ENCODE results near the gene ADCY2. TPM values are rescaled to one million over a fixed set of nuclear protein-coding genes. Genes with fewer than 3 reads are reported as not detected.

ADCY2 gene
- total and polyA plus RNA-seq, 5 donors, result 0.20 to 1.5 (median 0.45) TPM

DNA sequence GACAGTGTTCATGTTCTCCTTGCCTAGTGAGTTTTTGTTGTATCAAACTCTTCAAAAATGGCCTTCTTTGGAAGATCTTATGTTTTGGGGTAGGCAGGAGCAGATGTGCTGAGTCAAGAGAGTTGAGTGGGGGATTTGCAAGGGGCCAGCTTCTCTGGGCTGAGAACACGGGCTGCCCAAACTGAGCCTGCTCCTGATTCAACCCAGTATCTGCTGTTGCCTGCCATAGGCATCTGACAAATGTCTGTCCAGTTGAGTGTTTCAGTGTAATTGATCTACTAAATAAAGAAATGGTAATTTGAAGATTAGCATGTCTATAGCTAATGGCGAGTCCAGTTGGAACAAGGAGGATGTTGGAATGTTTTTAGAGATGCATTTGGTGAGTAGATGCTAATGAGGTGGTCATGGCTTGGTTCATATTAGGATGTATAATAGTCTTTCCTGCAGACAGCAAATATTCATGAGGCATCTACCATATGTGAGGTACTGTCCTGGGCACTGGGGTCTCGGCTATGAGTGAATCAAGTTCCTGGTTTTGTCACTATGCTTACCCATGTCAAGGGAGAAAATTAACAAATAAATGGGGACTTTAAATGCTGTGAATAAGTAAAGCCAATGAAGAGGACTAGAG is 119.5 kb downstream of the ADCY2 start:
- intact Hi-C loops (cut with DNase I), result no loop called here
- H3K9me3 ChIP-seq (ENCODE audit: control insufficient read depth, low read length), result no peaks in the 10 kb centered on the region
- no peak overlapping the region for H3K4me3 ChIP-seq (ENCODE audit: low read length)
- H3K4me1 ChIP-seq (ENCODE audit: control insufficient read depth, insufficient read depth, low read length), result no peaks in the 10 kb centered on the region
- ATAC-seq (no peak), DNase-seq (no peak)
- H3K27me3 ChIP-seq (ENCODE audit: control insufficient read depth, insufficient read depth), result no peaks in the 10 kb centered on the region
- H3K27ac ChIP-seq (ENCODE audit: low read length), result no peak overlapping the region
- 71% methylated on average over 3 of the region's 3 CpGs for WGBS

DNA sequence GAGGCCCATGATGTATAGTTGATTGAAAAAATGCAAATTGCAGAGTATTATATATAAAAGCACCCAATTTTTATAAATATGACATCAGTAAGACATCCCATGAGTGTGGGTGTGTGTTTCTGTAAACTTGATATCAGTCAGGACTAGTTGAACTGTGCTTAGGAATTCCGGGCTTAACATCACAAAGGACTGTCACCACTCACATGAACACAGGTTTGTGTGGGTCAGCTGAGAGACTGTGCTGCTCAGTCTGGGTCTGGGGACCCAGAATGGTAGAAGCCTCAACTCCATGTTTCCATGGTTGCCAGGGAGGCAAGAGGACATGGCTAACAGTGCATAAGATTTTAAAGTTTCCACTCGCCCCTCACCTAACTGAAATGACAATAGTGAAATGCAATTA is 120.3 kb downstream of the ADCY2 start:
- H3K9me3 ChIP-seq (ENCODE audit: control insufficient read depth, low read length), result no peaks in the 10 kb centered on the region
- H3K4me1 ChIP-seq (ENCODE audit: control insufficient read depth, insufficient read depth, low read length), result no peaks in the 10 kb centered on the region
- H3K27me3 ChIP-seq (ENCODE audit: control insufficient read depth, insufficient read depth), result no peaks in the 10 kb centered on the region
- intact Hi-C loops (cut with DNase I), result no loop called here
- no peak for ATAC-seq
- no peak overlapping the region for H3K27ac ChIP-seq (ENCODE audit: low read length)
- WGBS, result 52% methylated on average over 2 of the region's 2 CpGs
- DNase-seq, result no peak
- no peak overlapping the region for H3K4me3 ChIP-seq (ENCODE audit: low read length)

DNA sequence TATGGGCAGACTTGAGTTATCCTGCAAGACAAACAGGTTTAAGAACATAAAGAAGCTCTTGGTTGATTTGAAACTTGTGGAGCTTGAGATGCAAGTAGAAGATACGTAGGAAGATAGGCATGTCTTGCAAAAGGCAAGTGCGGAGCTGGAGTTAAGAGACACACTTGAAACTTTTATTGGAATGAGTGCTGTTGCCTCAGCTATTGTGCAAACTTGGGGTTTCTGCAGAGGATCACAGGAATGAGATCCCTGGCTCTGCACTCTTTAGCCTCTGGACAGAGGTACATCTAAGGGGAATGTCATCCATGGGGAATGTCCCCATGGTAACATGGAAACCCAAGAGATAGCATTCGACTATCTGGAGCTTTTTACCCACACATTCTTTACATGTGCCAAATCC is 121.1 kb downstream of the ADCY2 start:
- no peaks in the 10 kb centered on the region for H3K9me3 ChIP-seq (ENCODE audit: control insufficient read depth, low read length)
- ATAC-seq, result no peak
- no peak for DNase-seq
- no peak overlapping the region for H3K27ac ChIP-seq (ENCODE audit: low read length)
- no peaks in the 10 kb centered on the region for H3K4me1 ChIP-seq (ENCODE audit: control insufficient read depth, insufficient read depth, low read length)
- H3K4me3 ChIP-seq (ENCODE audit: low read length), result no peak overlapping the region
- intact Hi-C loops (cut with DNase I), result no loop called here
- 69% methylated on average over 3 of the region's 3 CpGs for WGBS
- no peaks in the 10 kb centered on the region for H3K27me3 ChIP-seq (ENCODE audit: control insufficient read depth, insufficient read depth)

DNA sequence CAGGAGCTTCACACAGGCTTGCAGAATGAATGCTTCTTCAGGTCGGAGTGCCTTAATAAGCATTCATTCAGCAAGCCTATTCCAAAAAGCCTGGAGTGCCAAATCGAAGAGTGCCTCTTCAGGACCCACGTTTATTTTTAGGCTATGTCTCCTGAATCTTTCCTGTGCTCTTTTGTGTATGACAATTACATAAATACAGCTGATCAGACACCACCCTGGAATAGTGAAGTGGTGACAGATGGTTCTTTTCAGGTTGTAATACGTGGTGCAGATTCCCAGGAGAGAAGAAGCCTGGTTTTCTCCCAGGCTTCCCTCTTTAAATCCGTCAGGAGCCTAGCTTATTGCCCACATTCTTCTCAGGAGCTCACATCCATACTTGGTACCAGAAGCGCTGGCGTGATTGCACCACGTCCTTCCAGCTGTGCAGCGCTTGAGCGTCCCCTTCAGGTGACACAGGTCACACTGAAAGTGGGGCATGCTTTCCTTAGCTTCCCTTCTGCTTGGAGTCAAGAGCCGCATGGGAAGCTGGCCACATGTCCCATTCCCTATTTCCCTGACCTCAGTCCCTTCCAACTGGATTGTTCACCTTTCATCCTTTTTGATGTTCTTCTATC is 123.1 kb downstream of the ADCY2 start:
- no peak overlapping the region for H3K27ac ChIP-seq (ENCODE audit: low read length)
- ATAC-seq (no peak), DNase-seq (no peak)
- no peak overlapping the region for H3K4me3 ChIP-seq (ENCODE audit: low read length)
- WGBS, result 50% methylated on average over 11 of the region's 11 CpGs
- no peaks in the 10 kb centered on the region for H3K4me1 ChIP-seq (ENCODE audit: control insufficient read depth, insufficient read depth, low read length)
- no peaks in the 10 kb centered on the region for H3K27me3 ChIP-seq (ENCODE audit: control insufficient read depth, insufficient read depth)
- intact Hi-C loops (cut with DNase I), result no loop called here
- no peaks in the 10 kb centered on the region for H3K9me3 ChIP-seq (ENCODE audit: control insufficient read depth, low read length)

DNA sequence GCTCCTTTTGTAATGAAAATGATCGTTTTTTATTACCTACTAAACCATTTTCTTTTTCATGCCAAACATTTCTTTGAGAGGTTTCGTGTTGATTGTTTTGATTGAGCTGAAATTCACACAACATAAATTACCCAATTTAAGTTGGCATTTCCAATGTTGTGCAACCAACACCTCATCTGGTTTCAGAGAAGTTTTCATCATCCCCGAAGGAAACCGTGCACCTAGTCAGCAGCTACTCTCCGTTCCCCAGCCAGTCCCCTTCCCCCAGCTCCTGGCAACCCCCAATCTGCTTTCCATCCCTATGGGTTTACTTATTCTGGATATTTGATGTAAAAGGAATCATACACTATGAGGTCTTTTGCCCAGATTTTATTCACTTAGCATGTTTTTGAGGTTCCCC is 123.6 kb downstream of the ADCY2 start:
- intact Hi-C loops (cut with DNase I), result no loop called here
- 60% methylated on average over 5 of the region's 5 CpGs for WGBS
- DNase-seq, result no peak

DNA sequence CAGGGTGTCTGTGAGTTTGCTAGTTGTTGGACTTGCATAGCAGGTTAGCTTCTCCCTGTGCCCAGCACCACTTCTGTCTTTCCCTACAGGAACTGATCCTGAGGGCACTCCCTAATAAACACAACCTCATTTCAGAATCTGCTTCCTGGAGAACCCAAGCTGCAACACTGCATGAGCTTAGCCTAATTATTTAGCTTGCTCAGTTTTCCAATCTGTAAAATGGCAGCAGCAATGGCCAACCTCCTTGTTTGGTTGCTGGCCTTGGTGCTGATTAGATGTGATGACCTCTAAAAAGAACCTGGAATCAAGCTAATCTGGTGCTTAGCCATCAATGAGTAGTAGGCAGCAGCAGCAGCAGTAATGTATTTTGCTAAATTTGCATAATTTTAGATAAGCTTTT is 133.9 kb downstream of the ADCY2 start:
- no peak overlapping the region for H3K4me3 ChIP-seq (ENCODE audit: low read length)
- H3K27me3 ChIP-seq (ENCODE audit: control insufficient read depth, insufficient read depth), result no peaks in the 10 kb centered on the region
- intact Hi-C loops (cut with DNase I), result no loop called here
- no peak overlapping the region for H3K27ac ChIP-seq (ENCODE audit: low read length)
- no peak for ATAC-seq
- no peak for DNase-seq
- H3K4me1 ChIP-seq (ENCODE audit: control insufficient read depth, insufficient read depth, low read length), result no peaks in the 10 kb centered on the region
- H3K9me3 ChIP-seq (ENCODE audit: control insufficient read depth, low read length), result peaks cover 3% of the 10 kb centered on the region

More for the DNA sequence above, 123.6 kb downstream of the ADCY2 start:
- Histone ChIP-seq H3K9me3 (ENCODE audit: control insufficient read depth, low read length) (no peaks in the 10 kb centered on the region), H3K4me3 (ENCODE audit: low read length) (no peak overlapping the region), H3K4me1 (ENCODE audit: control insufficient read depth, insufficient read depth, low read length) (no peaks in the 10 kb centered on the region), H3K27ac (ENCODE audit: low read length) (no peak overlapping the region), H3K27me3 (ENCODE audit: control insufficient read depth, insufficient read depth) (no peaks in the 10 kb centered on the region)
- no peak for ATAC-seq

DNA sequence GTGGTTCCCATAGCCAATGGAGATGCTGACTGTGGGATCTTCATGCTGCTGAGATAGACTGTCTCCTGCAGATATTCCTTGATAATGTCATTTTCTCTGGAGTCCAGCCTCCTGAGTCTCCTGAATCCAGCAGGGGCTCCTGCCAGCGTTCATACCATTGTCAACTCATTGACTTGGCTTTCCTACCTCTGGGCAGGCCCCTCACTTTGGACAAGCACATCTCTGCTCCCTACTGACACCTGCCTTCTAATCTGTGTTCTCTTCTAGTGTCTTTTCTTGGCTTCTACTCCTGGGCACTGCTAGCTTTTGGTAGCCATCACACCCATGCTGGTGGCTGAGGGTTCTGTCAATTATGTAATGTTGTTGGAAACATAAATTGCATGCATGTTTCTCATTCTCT is 138.0 kb downstream of the ADCY2 start:
- no peak for ATAC-seq
- intact Hi-C loops (cut with DNase I), result no loop called here

DNA sequence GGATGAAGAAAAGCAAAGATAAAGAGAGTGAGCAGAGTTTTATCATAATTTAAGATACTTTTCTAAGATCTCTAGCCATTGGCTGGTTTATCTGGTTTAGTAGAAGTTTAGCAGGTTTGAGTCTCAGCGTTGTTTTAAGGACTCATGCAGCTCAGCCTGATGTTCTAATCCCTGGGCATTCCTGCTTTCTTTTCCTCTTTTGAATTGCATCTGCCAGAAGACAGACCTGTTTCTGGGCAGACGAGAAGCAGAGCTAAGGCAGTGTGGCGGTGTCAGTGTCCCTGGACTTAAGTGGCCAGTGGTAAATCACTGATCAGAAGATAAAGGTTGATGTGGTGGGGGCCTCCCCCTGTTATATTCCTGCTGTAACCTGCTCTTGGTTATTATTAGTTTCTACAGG is 138.6 kb downstream of the ADCY2 start:
- ATAC-seq, result no peak
- H3K27ac ChIP-seq (ENCODE audit: low read length), result no peak overlapping the region
- no peak for DNase-seq

More for the DNA sequence above, 138.0 kb downstream of the ADCY2 start:
- Histone ChIP-seq H3K4me3 (ENCODE audit: low read length) (no peak overlapping the region), H3K9me3 (ENCODE audit: control insufficient read depth, low read length) (peaks cover 3% of the 10 kb centered on the region), H3K27ac (ENCODE audit: low read length) (no peak overlapping the region), H3K4me1 (ENCODE audit: control insufficient read depth, insufficient read depth, low read length) (no peaks in the 10 kb centered on the region), H3K27me3 (ENCODE audit: control insufficient read depth, insufficient read depth) (no peaks in the 10 kb centered on the region)
- 58% methylated on average over 1 of the region's 1 CpG for WGBS
- no peak for DNase-seq

DNA sequence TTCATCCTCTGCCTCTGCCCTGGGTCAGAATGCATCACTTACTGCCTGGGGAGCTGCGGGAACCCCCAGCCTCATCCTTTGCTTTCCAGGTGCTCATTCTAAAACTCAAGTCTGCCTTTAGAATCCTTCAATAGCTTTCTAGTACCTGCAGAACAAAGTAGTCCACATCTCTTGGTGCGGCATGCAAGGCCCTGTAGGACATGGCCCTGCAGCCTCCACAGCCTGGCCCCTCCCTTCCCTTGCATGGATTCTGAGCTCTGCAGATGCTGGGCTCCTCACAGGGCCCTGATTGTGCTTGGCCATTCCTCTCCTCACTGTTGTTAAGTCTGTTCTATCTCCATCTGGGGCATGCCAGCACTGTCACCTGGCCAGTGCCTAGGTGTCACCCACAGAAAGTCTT is 141.6 kb downstream of the ADCY2 start:
- 84% methylated on average over 2 of the region's 2 CpGs for WGBS
- intact Hi-C loops (cut with DNase I), result no loop called here
- ATAC-seq, result no peak
- H3K9me3 ChIP-seq (ENCODE audit: control insufficient read depth, low read length), result peaks cover 6% of the 10 kb centered on the region
- no peaks in the 10 kb centered on the region for H3K4me1 ChIP-seq (ENCODE audit: control insufficient read depth, insufficient read depth, low read length)
- no peaks in the 10 kb centered on the region for H3K27me3 ChIP-seq (ENCODE audit: control insufficient read depth, insufficient read depth)
- no peak overlapping the region for H3K27ac ChIP-seq (ENCODE audit: low read length)
- no peak overlapping the region for H3K4me3 ChIP-seq (ENCODE audit: low read length)
- DNase-seq, result no peak

More for the DNA sequence above, 138.6 kb downstream of the ADCY2 start:
- Histone ChIP-seq H3K4me3 (ENCODE audit: low read length) (no peak overlapping the region), H3K9me3 (ENCODE audit: control insufficient read depth, low read length) (peaks cover 3% of the 10 kb centered on the region), H3K27me3 (ENCODE audit: control insufficient read depth, insufficient read depth) (no peaks in the 10 kb centered on the region), H3K4me1 (ENCODE audit: control insufficient read depth, insufficient read depth, low read length) (no peaks in the 10 kb centered on the region)
- 50% methylated on average over 3 of the region's 3 CpGs for WGBS
- intact Hi-C loops (cut with DNase I), result no loop called here

DNA sequence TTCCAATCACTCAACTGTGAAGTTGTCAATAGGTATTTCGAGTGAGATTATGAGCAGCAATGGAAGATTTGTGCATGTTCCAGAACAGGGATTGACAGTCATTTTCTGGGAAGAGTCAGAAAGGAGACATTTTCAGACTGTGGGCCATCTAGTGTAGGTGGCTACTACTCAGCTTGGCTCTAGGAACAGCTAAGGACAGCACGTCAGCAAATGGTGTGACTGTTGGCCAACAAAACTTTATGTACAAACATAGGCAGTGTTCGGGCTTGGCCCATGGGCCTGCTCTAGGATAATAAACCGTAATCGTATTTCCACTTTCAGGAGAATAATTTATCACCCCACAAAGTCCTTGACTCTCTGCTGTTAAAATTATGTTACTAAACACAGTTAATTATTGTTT is 143.6 kb downstream of the ADCY2 start:
- no peaks in the 10 kb centered on the region for H3K27me3 ChIP-seq (ENCODE audit: control insufficient read depth, insufficient read depth)
- H3K27ac ChIP-seq (ENCODE audit: low read length), result no peak overlapping the region
- DNase-seq (no peak), ATAC-seq (no peak)
- peaks cover 3% of the 10 kb centered on the region for H3K9me3 ChIP-seq (ENCODE audit: control insufficient read depth, low read length)
- no peaks in the 10 kb centered on the region for H3K4me1 ChIP-seq (ENCODE audit: control insufficient read depth, insufficient read depth, low read length)
- H3K4me3 ChIP-seq (ENCODE audit: low read length), result no peak overlapping the region
- 76% methylated on average over 5 of the region's 5 CpGs for WGBS
- intact Hi-C loops (cut with DNase I), result no loop called here

DNA sequence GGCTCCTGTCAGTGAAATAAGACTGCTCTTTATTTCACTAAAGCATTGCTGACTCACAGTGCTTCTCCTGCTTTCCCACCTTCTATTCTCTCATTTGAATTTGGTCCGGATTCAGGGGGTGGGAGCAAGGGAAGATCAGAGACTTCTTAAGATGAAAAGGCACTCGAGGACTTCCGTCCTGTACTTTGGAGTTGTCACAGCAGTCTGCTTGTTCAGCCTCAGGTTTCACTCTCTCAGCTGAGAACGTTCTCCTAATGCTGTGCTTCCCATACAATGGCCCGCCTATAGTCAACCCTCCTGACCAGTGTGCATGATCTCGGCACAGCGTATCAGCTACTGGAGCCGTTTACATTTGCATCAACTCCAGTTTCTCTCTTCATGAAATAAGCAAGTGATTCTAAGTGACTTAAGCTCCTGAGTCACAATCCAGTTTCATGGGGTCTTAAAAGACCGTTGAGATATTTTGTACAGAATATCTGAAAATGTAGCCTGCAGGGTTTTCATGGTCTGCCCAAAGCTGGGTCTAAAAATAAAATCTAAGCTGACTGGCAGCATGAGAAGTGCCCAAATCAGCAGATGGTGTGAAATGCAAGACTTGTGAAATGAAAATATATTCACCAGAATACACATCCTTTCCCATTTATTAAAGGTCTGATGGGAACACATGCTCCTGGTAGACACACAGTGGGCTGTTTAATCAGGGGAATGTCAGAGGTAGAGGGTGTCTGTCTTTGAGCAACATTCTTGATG is 145.0 kb downstream of the ADCY2 start:
- 64% methylated on average over 9 of the region's 9 CpGs for WGBS
- Histone ChIP-seq H3K9me3 (ENCODE audit: control insufficient read depth, low read length) (peaks cover 3% of the 10 kb centered on the region), H3K4me1 (ENCODE audit: control insufficient read depth, insufficient read depth, low read length) (no peaks in the 10 kb centered on the region), H3K4me3 (ENCODE audit: low read length) (no peak overlapping the region), H3K27ac (ENCODE audit: low read length) (no peak overlapping the region), H3K27me3 (ENCODE audit: control insufficient read depth, insufficient read depth) (no peaks in the 10 kb centered on the region)
- intact Hi-C loops (cut with DNase I), result no loop called here
- DNase-seq (no peak), ATAC-seq (no peak)

All from right cardiac atrium (tissue), 5 donors.